ENCODE results near the gene CDC34.
A peak's percentile ranks its signal among the peaks of the same experiment; 100 is the strongest.

Gene CDC34

DNA sequence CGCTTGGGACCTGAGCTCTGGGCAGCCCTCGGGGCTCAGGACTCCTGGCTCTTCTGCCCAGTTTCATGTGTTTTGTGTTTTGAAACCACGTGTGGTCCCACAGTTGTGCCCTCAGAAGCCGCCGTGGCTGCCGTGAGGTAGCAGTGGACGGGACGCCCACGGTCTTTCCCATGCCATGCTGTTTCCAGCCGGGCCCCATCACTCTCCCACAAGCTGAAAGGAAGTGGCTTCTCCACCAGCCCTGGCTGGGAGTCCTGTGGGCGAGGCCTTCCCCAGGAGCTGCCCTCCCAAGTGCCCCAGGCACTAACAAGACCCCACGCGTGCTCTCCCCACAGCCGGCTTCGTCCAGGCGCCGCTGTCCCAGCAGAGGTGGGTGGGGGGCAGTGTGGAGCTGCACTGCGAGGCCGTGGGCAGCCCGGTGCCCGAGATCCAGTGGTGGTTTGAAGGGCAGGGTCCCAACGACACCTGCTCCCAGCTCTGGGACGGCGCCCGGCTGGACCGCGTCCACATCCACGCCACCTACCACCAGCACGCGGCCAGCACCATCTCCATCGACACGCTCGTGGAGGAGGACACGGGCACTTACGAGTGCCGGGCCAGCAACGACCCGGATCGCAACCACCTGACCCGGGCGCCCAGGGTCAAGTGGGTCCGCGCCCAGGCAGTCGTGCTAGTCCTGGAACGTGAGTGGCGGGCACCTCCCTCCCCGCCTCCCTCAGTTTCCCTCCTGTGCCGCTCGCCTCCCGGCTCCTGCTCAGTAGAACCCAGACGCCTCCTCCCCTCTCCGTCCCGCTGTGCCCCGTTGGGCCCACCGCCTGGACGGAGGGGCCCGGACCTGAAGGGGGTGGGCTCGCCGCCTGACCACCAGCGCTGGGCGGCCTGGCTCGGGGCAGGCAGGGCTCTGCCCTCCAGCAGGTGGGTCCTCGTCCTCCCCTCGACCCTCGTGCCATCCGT lies 46.2 kb downstream of the CDC34 start:
- DNase-seq: no peak
- Histone ChIP-seq H3K9me3 (ENCODE audit: control insufficient read depth, low read length) (no peaks in the 10 kb centered on the region), H3K36me3 (ENCODE audit: control insufficient read depth in 1 of 2, insufficient read depth in 2 of 2, low read depth in 1 of 2, low read length in 2 of 2) (peaks cover 16 to 57% of the 10 kb centered on the region in 2 experiments), H3K27me3 (ENCODE audit: control insufficient read depth in 1 of 2, insufficient read depth in 1 of 2, low read length in 2 of 2) (no peaks in the 10 kb centered on the region), H4K91ac (ENCODE audit: low read length) (no peak overlapping the region), H3K4me2 (ENCODE audit: low read length, poor library complexity, severe bottlenecking) (no peak overlapping the region), H3K4me1 (ENCODE audit: control insufficient read depth, insufficient read depth, low read depth, low read length) (peaks cover 69% of the 10 kb centered on the region), H2AFZ (ENCODE audit: low read depth, low read length) (no peak overlapping the region), H3K79me1 (replicated peaks; ENCODE audit: low read length, poor library complexity, severe bottlenecking) (peaks cover 10% of the 10 kb centered on the region), H3K9ac (ENCODE audit: low read length) (no peak overlapping the region), H2AK5ac (ENCODE audit: low read length, severe bottlenecking) (peak overlapping the region; percentile 38), H2BK15ac (ENCODE audit: low read depth, poor library complexity, severe bottlenecking) (no peak overlapping the region), H3K27ac (ENCODE audit: low read length, poor library complexity, severe bottlenecking) (no peak overlapping the region), H3K23ac (ENCODE audit: low read length in 2 of 2) (no peak overlapping the region), H3K4ac (ENCODE audit: low read depth in 1 of 2, low read length in 2 of 2) (no peak overlapping the region), H3K14ac (ENCODE audit: low read length in 2 of 2) (no peak overlapping the region), H3K4me3 (ENCODE audit: insufficient read depth in 1 of 2, low read depth in 1 of 2, low read length in 2 of 2) (no peak overlapping the region), H2BK12ac (ENCODE audit: low read length in 2 of 2) (peak overlapping the region in 1 of 2 experiments; percentile 40), H2BK120ac (ENCODE audit: low read depth, low read length) (no peak overlapping the region), H3K18ac (ENCODE audit: low read depth in 1 of 2, low read length in 2 of 2) (no peak overlapping the region), H4K8ac (ENCODE audit: low read length) (peak overlapping the region; percentile 42), H2BK5ac (ENCODE audit: low read depth, low read length, poor library complexity, severe bottlenecking) (no peak overlapping the region)
- 95% methylated on average over 64 of the region's 66 CpGs for WGBS

DNA sequence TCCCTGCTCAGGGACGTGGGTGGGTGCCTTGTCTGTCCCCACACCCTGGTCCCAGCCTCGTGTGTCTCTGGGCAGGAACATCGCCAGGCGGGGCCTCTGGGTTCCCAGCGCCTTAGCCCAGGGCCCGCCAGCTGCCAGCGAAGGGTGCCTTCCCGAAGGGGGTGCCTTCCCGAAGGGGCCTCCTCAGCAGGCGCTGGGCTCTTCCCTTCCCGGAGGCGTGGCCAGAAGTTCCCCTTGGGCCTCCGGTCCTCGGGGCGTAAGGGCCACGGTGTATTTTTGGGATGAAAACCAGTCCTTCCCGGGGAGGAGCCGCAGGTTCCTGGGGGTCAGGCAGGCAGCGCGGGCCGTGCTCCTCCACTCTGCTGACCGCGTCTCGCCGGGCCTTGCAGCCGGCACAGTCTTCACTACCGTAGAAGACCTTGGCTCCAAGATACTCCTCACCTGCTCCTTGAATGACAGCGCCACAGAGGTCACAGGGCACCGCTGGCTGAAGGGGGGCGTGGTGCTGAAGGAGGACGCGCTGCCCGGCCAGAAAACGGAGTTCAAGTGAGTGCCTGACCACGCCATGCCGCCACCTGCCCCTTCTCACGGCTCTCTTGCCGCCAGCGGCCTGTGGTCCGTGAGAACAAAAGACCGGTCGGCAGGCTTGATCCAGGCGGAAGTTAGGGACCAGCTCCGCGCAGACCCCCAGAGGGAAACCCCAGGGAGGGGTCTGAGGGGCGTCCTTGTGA lies 47.7 kb downstream of the CDC34 start:
- no peak overlapping the region for H4K8ac ChIP-seq (ENCODE audit: low read length)
- H3K79me1 ChIP-seq (replicated peaks; ENCODE audit: low read length, poor library complexity, severe bottlenecking): peaks cover 19% of the 10 kb centered on the region
- no peak overlapping the region for H2BK12ac ChIP-seq (ENCODE audit: low read length in 2 of 2)
- no peak overlapping the region for H3K14ac ChIP-seq (ENCODE audit: low read length in 2 of 2)
- no peak overlapping the region for H3K27ac ChIP-seq (ENCODE audit: low read length, poor library complexity, severe bottlenecking)
- no peak overlapping the region for H2BK120ac ChIP-seq (ENCODE audit: low read depth, low read length)
- no peak overlapping the region for H3K18ac ChIP-seq (ENCODE audit: low read depth in 1 of 2, low read length in 2 of 2)
- no peak overlapping the region for H2AK5ac ChIP-seq (ENCODE audit: low read length, severe bottlenecking)
- H3K9me3 ChIP-seq (ENCODE audit: control insufficient read depth, low read length): no peaks in the 10 kb centered on the region
- H3K23ac ChIP-seq (ENCODE audit: low read length in 2 of 2): no peak overlapping the region
- no peaks in the 10 kb centered on the region for H3K27me3 ChIP-seq (ENCODE audit: control insufficient read depth in 1 of 2, insufficient read depth in 1 of 2, low read length in 2 of 2)
- H3K4me1 ChIP-seq (ENCODE audit: control insufficient read depth, insufficient read depth, low read depth, low read length): peaks cover 77% of the 10 kb centered on the region
- peaks cover 28 to 73% of the 10 kb centered on the region in 2 experiments for H3K36me3 ChIP-seq (ENCODE audit: control insufficient read depth in 1 of 2, insufficient read depth in 2 of 2, low read depth in 1 of 2, low read length in 2 of 2)
- 96% methylated on average over 46 of the region's 46 CpGs for WGBS
- H4K91ac ChIP-seq (ENCODE audit: low read length): no peak overlapping the region
- no peak overlapping the region for H2BK5ac ChIP-seq (ENCODE audit: low read depth, low read length, poor library complexity, severe bottlenecking)
- no peak overlapping the region for H2AFZ ChIP-seq (ENCODE audit: low read depth, low read length)
- no peak overlapping the region for H2BK15ac ChIP-seq (ENCODE audit: low read depth, poor library complexity, severe bottlenecking)
- no peak overlapping the region for H3K9ac ChIP-seq (ENCODE audit: low read length)
- no peak overlapping the region for H3K4me2 ChIP-seq (ENCODE audit: low read length, poor library complexity, severe bottlenecking)
- H3K4me3 ChIP-seq (ENCODE audit: insufficient read depth in 1 of 2, low read depth in 1 of 2, low read length in 2 of 2): no peak overlapping the region
- H3K4ac ChIP-seq (ENCODE audit: low read depth in 1 of 2, low read length in 2 of 2): no peak overlapping the region
- no peak for DNase-seq

DNA sequence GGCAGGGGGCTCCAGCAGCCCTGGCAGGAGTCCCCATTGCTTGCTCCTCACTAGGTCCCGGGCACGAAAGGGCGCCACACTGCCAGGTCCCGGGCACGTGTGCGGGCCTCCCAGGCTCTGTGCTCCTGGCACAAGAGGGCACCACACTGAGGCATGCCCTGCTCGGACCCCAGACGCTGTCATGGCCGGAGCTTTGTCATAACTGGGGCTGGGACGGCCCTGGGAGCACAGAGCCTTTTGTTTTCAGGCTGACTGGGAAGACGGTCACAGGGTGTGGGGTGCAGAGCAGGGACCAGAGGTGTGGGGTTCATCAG lies 48.2 kb downstream of the CDC34 start:
- no peak overlapping the region for H3K4ac ChIP-seq (ENCODE audit: low read depth in 1 of 2, low read length in 2 of 2)
- H4K91ac ChIP-seq (ENCODE audit: low read length): no peak overlapping the region
- no peak overlapping the region for H2AFZ ChIP-seq (ENCODE audit: low read depth, low read length)
- no peak overlapping the region for H3K14ac ChIP-seq (ENCODE audit: low read length in 2 of 2)
- H2BK15ac ChIP-seq (ENCODE audit: low read depth, poor library complexity, severe bottlenecking): no peak overlapping the region
- peaks cover 78% of the 10 kb centered on the region for H3K4me1 ChIP-seq (ENCODE audit: control insufficient read depth, insufficient read depth, low read depth, low read length)
- 97% methylated on average over 11 of the region's 11 CpGs for WGBS
- H3K27ac ChIP-seq (ENCODE audit: low read length, poor library complexity, severe bottlenecking): no peak overlapping the region
- H2BK12ac ChIP-seq (ENCODE audit: low read length in 2 of 2): no peak overlapping the region
- no peak overlapping the region for H3K23ac ChIP-seq (ENCODE audit: low read length in 2 of 2)
- no peak overlapping the region for H2BK5ac ChIP-seq (ENCODE audit: low read depth, low read length, poor library complexity, severe bottlenecking)
- H3K9ac ChIP-seq (ENCODE audit: low read length): no peak overlapping the region
- H3K9me3 ChIP-seq (ENCODE audit: control insufficient read depth, low read length): no peaks in the 10 kb centered on the region
- H3K36me3 ChIP-seq (ENCODE audit: control insufficient read depth in 1 of 2, insufficient read depth in 2 of 2, low read depth in 1 of 2, low read length in 2 of 2): peaks cover 28 to 76% of the 10 kb centered on the region in 2 experiments
- H2BK120ac ChIP-seq (ENCODE audit: low read depth, low read length): no peak overlapping the region
- peaks cover 19% of the 10 kb centered on the region for H3K79me1 ChIP-seq (replicated peaks; ENCODE audit: low read length, poor library complexity, severe bottlenecking)
- H3K4me2 ChIP-seq (ENCODE audit: low read length, poor library complexity, severe bottlenecking): no peak overlapping the region
- H4K8ac ChIP-seq (ENCODE audit: low read length): no peak overlapping the region
- H2AK5ac ChIP-seq (ENCODE audit: low read length, severe bottlenecking): no peak overlapping the region
- no peaks in the 10 kb centered on the region for H3K27me3 ChIP-seq (ENCODE audit: control insufficient read depth in 1 of 2, insufficient read depth in 1 of 2, low read length in 2 of 2)
- no peak for DNase-seq
- H3K4me3 ChIP-seq (ENCODE audit: insufficient read depth in 1 of 2, low read depth in 1 of 2, low read length in 2 of 2): no peak overlapping the region
- no peak overlapping the region for H3K18ac ChIP-seq (ENCODE audit: low read depth in 1 of 2, low read length in 2 of 2)

DNA sequence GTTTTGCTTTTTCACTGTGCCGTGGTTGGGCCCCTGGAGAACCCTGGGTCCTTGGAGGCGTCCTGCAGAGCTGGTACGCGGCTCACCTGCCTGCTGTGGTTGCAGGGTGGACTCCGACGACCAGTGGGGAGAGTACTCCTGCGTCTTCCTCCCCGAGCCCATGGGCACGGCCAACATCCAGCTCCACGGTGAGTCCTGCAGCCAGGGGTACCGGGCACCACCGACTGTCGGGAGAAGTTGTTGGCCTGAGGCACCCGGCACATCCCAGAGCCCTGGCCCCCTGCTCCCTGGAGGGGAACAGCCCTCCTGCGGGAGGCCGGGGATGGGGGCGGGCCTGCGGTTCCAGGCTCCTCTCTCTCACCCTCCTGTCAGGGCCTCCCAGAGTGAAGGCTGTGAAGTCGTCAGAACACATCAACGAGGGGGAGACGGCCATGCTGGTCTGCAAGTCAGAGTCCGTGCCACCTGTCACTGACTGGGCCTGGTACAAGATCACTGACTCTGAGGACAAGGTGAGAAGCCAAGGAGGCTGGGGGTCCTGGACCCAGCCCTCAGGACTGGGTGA lies 48.8 kb downstream of the CDC34 start:
- H3K79me1 ChIP-seq (replicated peaks; ENCODE audit: low read length, poor library complexity, severe bottlenecking): peaks cover 19% of the 10 kb centered on the region
- no peak overlapping the region for H3K27ac ChIP-seq (ENCODE audit: low read length, poor library complexity, severe bottlenecking)
- H2AK5ac ChIP-seq (ENCODE audit: low read length, severe bottlenecking): no peak overlapping the region
- no peak overlapping the region for H3K23ac ChIP-seq (ENCODE audit: low read length in 2 of 2)
- DNase-seq: no peak
- H2BK15ac ChIP-seq (ENCODE audit: low read depth, poor library complexity, severe bottlenecking): no peak overlapping the region
- no peaks in the 10 kb centered on the region for H3K27me3 ChIP-seq (ENCODE audit: control insufficient read depth in 1 of 2, insufficient read depth in 1 of 2, low read length in 2 of 2)
- H2BK12ac ChIP-seq (ENCODE audit: low read length in 2 of 2): no peak overlapping the region
- no peak overlapping the region for H4K8ac ChIP-seq (ENCODE audit: low read length)
- H3K18ac ChIP-seq (ENCODE audit: low read depth in 1 of 2, low read length in 2 of 2): no peak overlapping the region
- H4K91ac ChIP-seq (ENCODE audit: low read length): no peak overlapping the region
- no peak overlapping the region for H3K4ac ChIP-seq (ENCODE audit: low read depth in 1 of 2, low read length in 2 of 2)
- peaks cover 28 to 82% of the 10 kb centered on the region in 2 experiments for H3K36me3 ChIP-seq (ENCODE audit: control insufficient read depth in 1 of 2, insufficient read depth in 2 of 2, low read depth in 1 of 2, low read length in 2 of 2)
- H3K4me1 ChIP-seq (ENCODE audit: control insufficient read depth, insufficient read depth, low read depth, low read length): peaks cover 76% of the 10 kb centered on the region
- no peaks in the 10 kb centered on the region for H3K9me3 ChIP-seq (ENCODE audit: control insufficient read depth, low read length)
- no peak overlapping the region for H3K4me3 ChIP-seq (ENCODE audit: insufficient read depth in 1 of 2, low read depth in 1 of 2, low read length in 2 of 2)
- H3K14ac ChIP-seq (ENCODE audit: low read length in 2 of 2): no peak overlapping the region
- H3K4me2 ChIP-seq (ENCODE audit: low read length, poor library complexity, severe bottlenecking): no peak overlapping the region
- H2AFZ ChIP-seq (ENCODE audit: low read depth, low read length): no peak overlapping the region
- no peak overlapping the region for H2BK120ac ChIP-seq (ENCODE audit: low read depth, low read length)
- H3K9ac ChIP-seq (ENCODE audit: low read length): no peak overlapping the region
- WGBS: 92% methylated on average over 22 of the region's 22 CpGs
- no peak overlapping the region for H2BK5ac ChIP-seq (ENCODE audit: low read depth, low read length, poor library complexity, severe bottlenecking)
